Measurements from ENCODE around the gene DSN1. TPM values are rescaled to one million over a fixed set of nuclear protein-coding genes. Genes with fewer than 3 reads are reported as not detected.

The DSN1 gene
- total RNA-seq, 2 experiments from 2014 or later: 31.9 to 32.0 TPM

DNA sequence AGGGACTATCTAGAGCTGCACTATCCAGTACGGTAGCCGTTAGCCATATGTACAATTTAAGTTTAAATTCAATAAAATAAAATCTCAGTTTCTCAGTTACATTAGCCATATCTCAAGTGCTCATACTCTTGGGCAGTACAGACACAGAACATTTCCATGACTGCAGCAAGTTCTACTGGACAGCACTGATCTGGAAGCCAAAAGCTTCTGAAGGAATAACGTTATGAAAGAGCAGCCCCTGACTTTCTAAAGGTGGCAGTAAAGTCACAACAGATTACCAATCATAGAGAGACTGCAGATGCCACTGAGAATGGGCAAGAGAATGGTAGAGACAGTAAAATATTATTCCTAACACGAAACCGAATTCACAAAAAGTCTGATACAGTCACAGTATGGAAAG lies 64.4 kb downstream of the DSN1 start:
- Mint-ChIP-seq H3K4me3 (no peak overlapping the region), H3K4me1 (no peaks in the 10 kb centered on the region), H3K36me3 (ENCODE audit: low read depth) (no peaks in the 10 kb centered on the region), H3K27me3 (no peaks in the 10 kb centered on the region), H3K9me3 (no peaks in the 10 kb centered on the region), H3K27ac (no peak overlapping the region)
- ChIA-PET POLR2A (no interaction called here), CTCF (interaction anchor here (1.0 kb wide), 1 partner anchor 46 kb away, joined by 3 read pairs; no protein-coding TSS in a partner anchor)
- DNase-seq: no peak

DNA sequence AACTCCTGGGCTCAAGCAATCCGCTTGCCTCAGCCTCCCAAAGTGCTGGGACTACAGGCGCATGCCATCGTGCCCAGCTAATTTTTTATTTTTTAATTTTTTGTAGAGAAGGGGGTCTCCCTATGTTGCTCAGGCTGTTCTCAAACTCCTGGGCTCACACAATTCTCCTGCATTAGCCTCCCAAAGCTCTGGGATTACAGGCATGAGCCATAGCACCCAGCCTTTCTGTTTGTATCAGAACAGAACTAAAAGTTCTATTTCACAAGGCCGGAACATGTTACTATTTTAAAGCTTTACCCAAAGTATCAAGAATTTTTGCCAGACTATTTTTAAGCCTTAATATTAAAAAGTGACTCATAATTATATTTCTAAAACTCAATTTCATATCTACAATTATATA lies 70.0 kb downstream of the DSN1 start:
- H3K36me3 Mint-ChIP-seq (ENCODE audit: low read depth): no peaks in the 10 kb centered on the region
- no peak overlapping the region for H3K4me3 Mint-ChIP-seq
- H3K27me3 Mint-ChIP-seq: no peaks in the 10 kb centered on the region
- ChIA-PET POLR2A (no interaction called here), CTCF (no interaction called here)
- no peaks in the 10 kb centered on the region for H3K4me1 Mint-ChIP-seq
- no peak for DNase-seq
- H3K9me3 Mint-ChIP-seq: no peaks in the 10 kb centered on the region
- no peak overlapping the region for H3K27ac Mint-ChIP-seq

Other genes starting within 250 kb of the DSN1 start
- 1 to 10 TPM; 1.1 to 1.7 TPM for gene MYL9, start 232.2 kb downstream of the DSN1 start, total RNA-seq
- gene TGIF2, start 200.2 kb downstream of the DSN1 start, total RNA-seq: 10 to 100 TPM; 28.0 to 33.5 TPM
- gene RAB5IF, start 168.0 kb downstream of the DSN1 start, total RNA-seq: 10 to 100 TPM; 92.8 to 94.1 TPM
- gene SLA2, start 127.6 kb downstream of the DSN1 start, total RNA-seq: 10 to 100 TPM; 78.6 to 79.9 TPM
- gene NDRG3, start 27.7 kb downstream of the DSN1 start, total RNA-seq: 10 to 100 TPM; 32.8 to 33.7 TPM
- gene TLDC2, start 102.4 kb upstream of the DSN1 start, total RNA-seq: not detected
- gene SAMHD1, start 177.9 kb upstream of the DSN1 start, total RNA-seq: 100 to 1,000 TPM; 272 TPM